IPS-NIHi7 (cell line): ENCODE measurements around the gene NEU2.
"Not testable (repeated sequence)": the region's sequence is repeated elsewhere in the genome, so short reads cannot be mapped to it uniquely, and the experiment has no call there.

Experiments used
- DNase-seq: peaks from one replicate; pipeline ENCODE4 v3.0.0; 2012; ENCODE audit warnings: mixed read lengths; ENCODE audit errors: extremely low spot score

NEU2 gene

GRCh38 chr2:233034091-233034882 is 1.8 kb downstream of the NEU2 start:
- DNase-seq, result no peak

- no peak for DNase-seq
These were observed 3.1 kb downstream of the NEU2 start for GRCh38 chr2:233035426-233036161.

GRCh38 chr2:233036162-233036838 is 3.8 kb downstream of the NEU2 start:
- DNase-seq, result no peak

GRCh38 chr2:233037078-233037477 is 4.6 kb downstream of the NEU2 start:
- DNase-seq, result no peak

- no peak for DNase-seq
These were observed 6.9 kb downstream of the NEU2 start for GRCh38 chr2:233039212-233039845.

GRCh38 chr2:233039846-233040530 is 7.5 kb downstream of the NEU2 start:
- no peak for DNase-seq

GRCh38 chr2:233040571-233040970 is 8.1 kb downstream of the NEU2 start:
- no peak for DNase-seq

- no peak for DNase-seq
These were observed 9.4 kb downstream of the NEU2 start for GRCh38 chr2:233041722-233042323.

- DNase-seq, result no peak
These were observed 10.1 kb downstream of the NEU2 start for GRCh38 chr2:233042549-233042948.

- no peak for DNase-seq
These were observed 12.6 kb downstream of the NEU2 start for GRCh38 chr2:233044974-233045605.

- DNase-seq, result no peak
These were observed 14.7 kb downstream of the NEU2 start for GRCh38 chr2:233047206-233047605.

- DNase-seq, result no peak
These were observed 15.2 kb downstream of the NEU2 start for GRCh38 chr2:233047667-233048066.

- DNase-seq, result no peak
These were observed 16.2 kb downstream of the NEU2 start for GRCh38 chr2:233048569-233049193.

- no peak for DNase-seq
These were observed 16.8 kb downstream of the NEU2 start for GRCh38 chr2:233049194-233049761.

GRCh38 chr2:233051241-233052149 is 19.0 kb downstream of the NEU2 start:
- peak; percentile 84 for DNase-seq

GRCh38 chr2:233052517-233052916 is 20.0 kb downstream of the NEU2 start:
- DNase-seq, result not testable (repeated sequence)

GRCh38 chr2:233053928-233054784 is 21.7 kb downstream of the NEU2 start:
- peak; percentile 90 for DNase-seq

GRCh38 chr2:233055362-233055761 is 22.9 kb downstream of the NEU2 start:
- DNase-seq, result no peak
